Endodermal cell (in vitro differentiated cells): ENCODE data around the gene ACSF2. TPM values are rescaled to one million over a fixed set of nuclear protein-coding genes. Genes with fewer than 3 reads are reported as not detected.
A peak's percentile ranks its signal among the peaks of the same experiment; 100 is the strongest.

Experiments used
- DNase-seq: peaks from one replicate; pipeline ENCODE4 v3.0.0-alpha.2; 2017
- H3K27ac ChIP-seq: 2 replicates; pipeline ENCODE4 v1.5.1; 2013; ENCODE audit warnings: mild to moderate bottlenecking, low read depth, low read length, moderate library complexity
- H3K27me3 ChIP-seq: 2 replicates; pipeline ENCODE4 v1.6.1; 2013; ENCODE audit warnings: mild to moderate bottlenecking, low read length, moderate library complexity; ENCODE audit not compliant: insufficient read depth, control insufficient read depth, poor library complexity, severe bottlenecking
- H3K36me3 ChIP-seq: 2 replicates; pipeline ENCODE4 v1.7.0; 2013; ENCODE audit warnings: mild to moderate bottlenecking, low read length, moderate library complexity; ENCODE audit not compliant: control insufficient read depth, insufficient read depth
- H3K4me1 ChIP-seq: one replicate; pipeline ENCODE4 v1.7.0; 2013; ENCODE audit warnings: low read length; ENCODE audit not compliant: control insufficient read depth, insufficient read depth
- H3K4me3 ChIP-seq: 2 replicates; pipeline ENCODE4 v1.5.1; 2013; ENCODE audit warnings: mild to moderate bottlenecking, low read length, moderate library complexity
- H3K9ac ChIP-seq: 2 replicates; pipeline ENCODE4 v1.6.1; 2013; ENCODE audit warnings: mild to moderate bottlenecking, low read length, moderate library complexity; ENCODE audit not compliant: poor library complexity, severe bottlenecking; ENCODE audit errors: extremely low read depth
- H3K9me3 ChIP-seq: 2 replicates; pipeline ENCODE4 v1.6.1; 2013; ENCODE audit warnings: mild to moderate bottlenecking, low read length, moderate library complexity; ENCODE audit not compliant: control insufficient read depth
- H3K27ac Mint-ChIP-seq: 2 replicates; pipeline ENCODE4 v1.8.0; 2020; ENCODE audit warnings: mixed read lengths
- H3K27me3 Mint-ChIP-seq: 2 replicates; pipeline ENCODE4 v1.8.0; 2021; ENCODE audit warnings: mild to moderate bottlenecking, mixed read lengths; ENCODE audit not compliant: insufficient read depth
- H3K36me3 Mint-ChIP-seq: 2 replicates; pipeline ENCODE4 v1.8.0; 2020; ENCODE audit warnings: low read depth, mixed read lengths
- H3K4me1 Mint-ChIP-seq: 2 replicates; pipeline ENCODE4 v1.8.0; 2020; ENCODE audit warnings: mixed read lengths
- H3K4me3 Mint-ChIP-seq: 2 replicates; pipeline ENCODE4 v1.8.0; 2020; ENCODE audit warnings: mild to moderate bottlenecking, moderate library complexity, mixed read lengths
- H3K9me3 Mint-ChIP-seq: 2 replicates; pipeline ENCODE4 v1.8.0; 2020; ENCODE audit warnings: mild to moderate bottlenecking, mixed read lengths
- WGBS, 2 experiments: methylation state at CpG; one replicate each; pipeline versions ENCODE4 v1.1.5 to v1.1.7; 2013; ENCODE audit warnings: missing lambda C conversion rate in 2 of 2, mixed read lengths in 1 of 2; ENCODE audit not compliant: insufficient coverage in 1 of 2, insufficient read length in 1 of 2; 5-methylcytosine and 5-hydroxymethylcytosine counted together
- total RNA-seq, 2 donors: library from RNA; stranded (reverse); fragmentation: NEBNext Ultra II Directional in 1 of 2; extraction: Animal tissue kit (Norgen Biotek cat#: 25700) in 1 of 2; gene quantifications; 2 replicates in 1 of 2; 3 replicates in 1 of 2; pipeline ENCODE4 v1.2.1, GENCODE V29; 2021
- TF ChIP-seq, protein P1 (sequence below): fragments of 200-600 bp; sonication (generic); conservative IDR thresholded peaks from 2 replicates; pipeline ENCODE4 v1.5.0; 2021; ENCODE audit warnings: antibody characterized with exemption, mild to moderate bottlenecking

ACSF2 gene
- total RNA-seq, 2 donors from 2014 or later, result 61.7 to 76.5 TPM

DNA sequence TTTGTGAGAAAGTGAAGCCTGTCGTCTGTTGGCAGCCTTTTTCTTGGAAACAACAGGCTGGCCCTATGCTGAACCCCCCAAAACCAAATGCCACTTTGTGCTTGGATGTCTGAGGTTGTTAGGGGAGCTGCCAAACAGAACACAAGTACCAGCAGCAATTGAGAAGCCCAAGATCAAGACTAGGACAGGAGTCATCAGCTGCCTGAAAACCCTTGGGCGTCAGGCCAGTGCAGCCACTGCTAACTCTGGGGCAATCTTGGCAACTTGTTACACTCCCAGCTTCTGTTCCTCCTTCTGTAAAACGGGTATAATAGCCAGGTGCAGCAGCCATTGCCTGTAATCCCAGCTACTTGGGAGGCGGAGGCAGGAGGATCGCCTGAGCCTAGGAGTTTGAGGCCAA is 19.4 kb upstream of the ACSF2 start:
- Histone ChIP-seq H3K9me3 (no peaks in the 10 kb centered on the region), H3K4me1 (no peaks in the 10 kb centered on the region), H3K27me3 (no peaks in the 10 kb centered on the region), H3K27ac (no peak overlapping the region), H3K9ac (no peak overlapping the region), H3K36me3 (no peaks in the 10 kb centered on the region), H3K4me3 (no peak overlapping the region)
- Mint-ChIP-seq H3K4me3 (no peak overlapping the region), H3K27me3 (peaks cover under 1% of the 10 kb centered on the region), H3K27ac (no peak overlapping the region), H3K4me1 (peaks cover 24% of the 10 kb centered on the region), H3K36me3 (no peaks in the 10 kb centered on the region), H3K9me3 (no peaks in the 10 kb centered on the region)
- TF ChIP-seq, protein P1, sequence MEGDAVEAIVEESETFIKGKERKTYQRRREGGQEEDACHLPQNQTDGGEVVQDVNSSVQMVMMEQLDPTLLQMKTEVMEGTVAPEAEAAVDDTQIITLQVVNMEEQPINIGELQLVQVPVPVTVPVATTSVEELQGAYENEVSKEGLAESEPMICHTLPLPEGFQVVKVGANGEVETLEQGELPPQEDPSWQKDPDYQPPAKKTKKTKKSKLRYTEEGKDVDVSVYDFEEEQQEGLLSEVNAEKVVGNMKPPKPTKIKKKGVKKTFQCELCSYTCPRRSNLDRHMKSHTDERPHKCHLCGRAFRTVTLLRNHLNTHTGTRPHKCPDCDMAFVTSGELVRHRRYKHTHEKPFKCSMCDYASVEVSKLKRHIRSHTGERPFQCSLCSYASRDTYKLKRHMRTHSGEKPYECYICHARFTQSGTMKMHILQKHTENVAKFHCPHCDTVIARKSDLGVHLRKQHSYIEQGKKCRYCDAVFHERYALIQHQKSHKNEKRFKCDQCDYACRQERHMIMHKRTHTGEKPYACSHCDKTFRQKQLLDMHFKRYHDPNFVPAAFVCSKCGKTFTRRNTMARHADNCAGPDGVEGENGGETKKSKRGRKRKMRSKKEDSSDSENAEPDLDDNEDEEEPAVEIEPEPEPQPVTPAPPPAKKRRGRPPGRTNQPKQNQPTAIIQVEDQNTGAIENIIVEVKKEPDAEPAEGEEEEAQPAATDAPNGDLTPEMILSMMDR, result no peak
- peak; percentile 36 for DNase-seq
- WGBS, 2 experiments, result 85 to 92% methylated on average over 3 to 5 of the region's 5 CpGs

DNA sequence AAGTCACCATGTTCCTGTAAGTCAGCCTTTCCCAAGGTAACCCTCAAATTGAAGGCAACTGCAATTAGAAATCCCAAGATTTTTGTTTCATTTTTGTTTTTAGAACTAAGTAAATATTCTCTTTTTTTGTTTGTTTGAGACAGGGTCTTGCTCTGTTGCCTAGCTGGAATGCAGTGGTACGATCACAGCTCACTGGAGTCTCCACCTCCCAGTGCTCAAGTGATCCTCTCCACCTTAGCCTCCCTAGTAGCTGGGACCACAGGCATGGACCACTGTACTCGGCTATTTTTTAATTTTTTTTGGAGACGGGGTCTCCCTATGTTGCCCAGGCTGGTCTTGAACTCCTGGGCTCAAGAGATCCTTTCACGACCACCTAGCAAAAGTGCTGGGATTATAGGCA is 18.1 kb upstream of the ACSF2 start:
- H3K27ac ChIP-seq, result no peak overlapping the region
- no peak overlapping the region for H3K9ac ChIP-seq
- peaks cover 5% of the 10 kb centered on the region for H3K9me3 ChIP-seq
- H3K27me3 ChIP-seq, result no peaks in the 10 kb centered on the region
- no peaks in the 10 kb centered on the region for H3K4me1 ChIP-seq
- DNase-seq, result no peak
- no peak overlapping the region for H3K4me3 ChIP-seq
- Mint-ChIP-seq H3K4me1 (peaks cover 24% of the 10 kb centered on the region), H3K4me3 (no peak overlapping the region), H3K27ac (no peak overlapping the region), H3K36me3 (no peaks in the 10 kb centered on the region), H3K9me3 (peaks cover 5% of the 10 kb centered on the region), H3K27me3 (peaks cover 6% of the 10 kb centered on the region)
- WGBS, 2 experiments, result 90 to 96% methylated on average over 4 of the region's 4 CpGs
- TF ChIP-seq, protein P1, result no peak
- H3K36me3 ChIP-seq, result no peaks in the 10 kb centered on the region

DNA sequence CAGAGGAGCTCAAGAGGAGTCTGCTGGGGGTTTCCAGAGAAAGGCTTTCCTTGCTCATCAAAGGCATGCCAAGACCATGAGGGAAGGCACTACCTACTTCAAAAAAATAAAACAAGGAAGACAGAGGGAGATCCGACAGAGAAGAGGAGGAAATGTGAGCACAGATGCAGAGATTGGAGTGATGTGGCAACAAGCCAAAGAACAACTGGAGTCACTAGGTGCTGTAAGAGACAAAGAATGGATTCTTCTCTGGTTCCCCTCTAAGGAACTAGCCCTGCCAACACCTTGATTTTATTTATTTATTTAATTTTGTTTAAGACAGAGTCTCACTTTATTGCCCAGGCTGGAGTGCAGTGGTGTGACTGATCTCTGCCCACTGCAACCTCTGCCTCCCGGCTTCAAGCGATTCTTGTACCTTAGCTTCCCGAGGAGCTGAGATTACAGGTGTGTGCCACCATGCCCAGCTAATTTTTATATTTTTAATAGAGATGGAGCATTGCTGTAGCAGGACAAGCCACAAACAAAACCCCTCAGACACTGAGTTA is 13.8 kb upstream of the ACSF2 start:
- H3K4me3 Mint-ChIP-seq, result no peak overlapping the region
- no peaks in the 10 kb centered on the region for H3K27me3 ChIP-seq
- H3K4me3 ChIP-seq, result no peak overlapping the region
- H3K4me1 Mint-ChIP-seq, result peaks cover 3% of the 10 kb centered on the region
- no peaks in the 10 kb centered on the region for H3K4me1 ChIP-seq
- TF ChIP-seq, protein P1, result no peak
- WGBS, 2 experiments, result 79 to 94% methylated on average over 3 to 4 of the region's 4 CpGs
- H3K36me3 Mint-ChIP-seq, result no peaks in the 10 kb centered on the region
- H3K9me3 ChIP-seq, result peaks cover 5% of the 10 kb centered on the region
- H3K36me3 ChIP-seq, result no peaks in the 10 kb centered on the region
- H3K27ac Mint-ChIP-seq, result no peak overlapping the region
- DNase-seq, result no peak
- H3K27ac ChIP-seq, result no peak overlapping the region
- peaks cover 5% of the 10 kb centered on the region for H3K9me3 Mint-ChIP-seq
- H3K9ac ChIP-seq, result no peak overlapping the region
- peaks cover 9% of the 10 kb centered on the region for H3K27me3 Mint-ChIP-seq
